CD4-positive, alpha-beta T cell treated with Interleukin-10 for 1 hour (primary cell): Measurements from ENCODE around the gene ABL2.

Experiments
- DNase-seq: peaks from one replicate; pipeline ENCODE4 v3.0.0-alpha.2; 2020

ABL2 gene

GRCh38 chr1:179090923-179091322 is 138.6 kb downstream of the ABL2 start:
- DNase-seq: no peak

- no peak for DNase-seq
These were observed 139.0 kb downstream of the ABL2 start for GRCh38 chr1:179090522-179090921.

GRCh38 chr1:179089827-179090482 is 139.5 kb downstream of the ABL2 start:
- no peak for DNase-seq

- no peak for DNase-seq
These were observed 141.8 kb downstream of the ABL2 start for GRCh38 chr1:179087665-179088064.

- DNase-seq: peak; percentile 15
These were observed 145.9 kb downstream of the ABL2 start for GRCh38 chr1:179083533-179083932.

- peak; percentile 39 for DNase-seq
These were observed 146.5 kb downstream of the ABL2 start for GRCh38 chr1:179082999-179083335.

- peak; percentile 33 for DNase-seq
These were observed 147.0 kb downstream of the ABL2 start for GRCh38 chr1:179082333-179082998.

- DNase-seq: peak; percentile 83
These were observed 147.7 kb downstream of the ABL2 start, which contains the start of gene TOR3A for GRCh38 chr1:179081687-179082332. Gene TOR3A (plus strand): TSS chr1:179082070. CDS start chr1:179082129, 59 bp downstream.

GRCh38 chr1:179080866-179081686 is 148.4 kb downstream of the ABL2 start:
- peak; percentile 59 for DNase-seq

- DNase-seq: peak; percentile 76
These were observed 150.2 kb downstream of the ABL2 start for GRCh38 chr1:179079113-179079761.

- no peak for DNase-seq
These were observed 152.1 kb downstream of the ABL2 start for GRCh38 chr1:179077396-179077795.

GRCh38 chr1:179066471-179066870 is 163.0 kb downstream of the ABL2 start:
- no peak for DNase-seq

GRCh38 chr1:179061360-179062282 is 167.9 kb downstream of the ABL2 start:
- no peak for DNase-seq

- DNase-seq: no peak
These were observed 170.7 kb downstream of the ABL2 start for GRCh38 chr1:179058487-179059483.

- DNase-seq: no peak
These were observed 173.5 kb downstream of the ABL2 start for GRCh38 chr1:179055937-179056336.

- no peak for DNase-seq
These were observed 176.0 kb downstream of the ABL2 start for GRCh38 chr1:179053486-179053885.

- DNase-seq: no peak
These were observed 176.7 kb downstream of the ABL2 start for GRCh38 chr1:179052776-179053175.
